Right renal pelvis (tissue), 4 donors: ENCODE data around the gene GPR137. TPM values are rescaled to one million over a fixed set of nuclear protein-coding genes. Genes with fewer than 3 reads are reported as not detected.

ENCODE experiments used
- DNase-seq, 4 donors: peaks; one replicate each; pipeline ENCODE4 v3.0.0-alpha.2; 2013; ENCODE audit warnings: low read depth in 4 of 4, low spot score in 3 of 4, missing footprints in 1 of 4
- polyA plus RNA-seq, 4 donors: library from polyadenylated mRNA; unstranded; fragments of 120-200 nt; gene quantifications; one replicate each; pipeline ENCODE4 v1.2.1, GENCODE V29; 2013; ENCODE audit not compliant: insufficient read length in 4 of 4

Gene GPR137
- polyA plus RNA-seq, 4 donors = 30.3 to 46.9 (median 35.1) TPM

GRCh38 chr11:64249038-64249437 is 36.6 kb upstream of the GPR137 start:
- no peak for DNase-seq

GRCh38 chr11:64249563-64250414 is 35.9 kb upstream of the GPR137 start:
- DNase-seq = no peak

GRCh38 chr11:64250415-64251015 is 35.1 kb upstream of the GPR137 start:
- DNase-seq = no peak

- no peak for DNase-seq
Observed at GRCh38 chr11:64251016-64251752, 34.5 kb upstream of the GPR137 start, which contains the start of gene PLCB3. Gene PLCB3 (plus strand): TSS chr11:64251530. CDS start chr11:64251650, 120 bp downstream.

GRCh38 chr11:64251753-64252002 is 34.0 kb upstream of the GPR137 start:
- no peak for DNase-seq

GRCh38 chr11:64252003-64252872 is 33.4 kb upstream of the GPR137 start:
- DNase-seq = no peak

- no peak for DNase-seq
Observed at GRCh38 chr11:64253043-64253442, 32.6 kb upstream of the GPR137 start.

GRCh38 chr11:64253481-64253880 is 32.2 kb upstream of the GPR137 start:
- no peak for DNase-seq

GRCh38 chr11:64254326-64254725 is 31.3 kb upstream of the GPR137 start:
- no peak for DNase-seq

GRCh38 chr11:64255135-64256128 is 30.2 kb upstream of the GPR137 start:
- no peak for DNase-seq

- DNase-seq = no peak
Observed at GRCh38 chr11:64256300-64256699, 29.3 kb upstream of the GPR137 start.

- DNase-seq = no peak
Observed at GRCh38 chr11:64258356-64258755, 27.3 kb upstream of the GPR137 start.

- no peak for DNase-seq
Observed at GRCh38 chr11:64258946-64259532, 26.6 kb upstream of the GPR137 start.

GRCh38 chr11:64259533-64260067 is 26.0 kb upstream of the GPR137 start:
- no peak for DNase-seq

GRCh38 chr11:64260147-64260708 is 25.4 kb upstream of the GPR137 start:
- no peak for DNase-seq

- no peak for DNase-seq
Observed at GRCh38 chr11:64261556-64262080, 24.0 kb upstream of the GPR137 start.

- DNase-seq = no peak
Observed at GRCh38 chr11:64262271-64263002, 23.2 kb upstream of the GPR137 start.
